ENCODE results near the gene CEL.
"Not testable (repeated sequence)": the region's sequence is repeated elsewhere in the genome, so short reads cannot be mapped to it uniquely, and the experiment has no call there.

Gene CEL

GRCh38 chr9:133063500-133064231, 1.9 kb downstream of the CEL start:
- no peak for DNase-seq (ENCODE audit: low read depth)
- TF ChIP-seq, protein P1, sequence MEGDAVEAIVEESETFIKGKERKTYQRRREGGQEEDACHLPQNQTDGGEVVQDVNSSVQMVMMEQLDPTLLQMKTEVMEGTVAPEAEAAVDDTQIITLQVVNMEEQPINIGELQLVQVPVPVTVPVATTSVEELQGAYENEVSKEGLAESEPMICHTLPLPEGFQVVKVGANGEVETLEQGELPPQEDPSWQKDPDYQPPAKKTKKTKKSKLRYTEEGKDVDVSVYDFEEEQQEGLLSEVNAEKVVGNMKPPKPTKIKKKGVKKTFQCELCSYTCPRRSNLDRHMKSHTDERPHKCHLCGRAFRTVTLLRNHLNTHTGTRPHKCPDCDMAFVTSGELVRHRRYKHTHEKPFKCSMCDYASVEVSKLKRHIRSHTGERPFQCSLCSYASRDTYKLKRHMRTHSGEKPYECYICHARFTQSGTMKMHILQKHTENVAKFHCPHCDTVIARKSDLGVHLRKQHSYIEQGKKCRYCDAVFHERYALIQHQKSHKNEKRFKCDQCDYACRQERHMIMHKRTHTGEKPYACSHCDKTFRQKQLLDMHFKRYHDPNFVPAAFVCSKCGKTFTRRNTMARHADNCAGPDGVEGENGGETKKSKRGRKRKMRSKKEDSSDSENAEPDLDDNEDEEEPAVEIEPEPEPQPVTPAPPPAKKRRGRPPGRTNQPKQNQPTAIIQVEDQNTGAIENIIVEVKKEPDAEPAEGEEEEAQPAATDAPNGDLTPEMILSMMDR (IDR thresholded peaks at IDR 0.05; ENCODE audit: control insufficient read depth, extremely low read depth, insufficient read depth): no peak
- H3K4me3 ChIP-seq (ENCODE audit: low read depth, low read length): no peak overlapping the region

DNA sequence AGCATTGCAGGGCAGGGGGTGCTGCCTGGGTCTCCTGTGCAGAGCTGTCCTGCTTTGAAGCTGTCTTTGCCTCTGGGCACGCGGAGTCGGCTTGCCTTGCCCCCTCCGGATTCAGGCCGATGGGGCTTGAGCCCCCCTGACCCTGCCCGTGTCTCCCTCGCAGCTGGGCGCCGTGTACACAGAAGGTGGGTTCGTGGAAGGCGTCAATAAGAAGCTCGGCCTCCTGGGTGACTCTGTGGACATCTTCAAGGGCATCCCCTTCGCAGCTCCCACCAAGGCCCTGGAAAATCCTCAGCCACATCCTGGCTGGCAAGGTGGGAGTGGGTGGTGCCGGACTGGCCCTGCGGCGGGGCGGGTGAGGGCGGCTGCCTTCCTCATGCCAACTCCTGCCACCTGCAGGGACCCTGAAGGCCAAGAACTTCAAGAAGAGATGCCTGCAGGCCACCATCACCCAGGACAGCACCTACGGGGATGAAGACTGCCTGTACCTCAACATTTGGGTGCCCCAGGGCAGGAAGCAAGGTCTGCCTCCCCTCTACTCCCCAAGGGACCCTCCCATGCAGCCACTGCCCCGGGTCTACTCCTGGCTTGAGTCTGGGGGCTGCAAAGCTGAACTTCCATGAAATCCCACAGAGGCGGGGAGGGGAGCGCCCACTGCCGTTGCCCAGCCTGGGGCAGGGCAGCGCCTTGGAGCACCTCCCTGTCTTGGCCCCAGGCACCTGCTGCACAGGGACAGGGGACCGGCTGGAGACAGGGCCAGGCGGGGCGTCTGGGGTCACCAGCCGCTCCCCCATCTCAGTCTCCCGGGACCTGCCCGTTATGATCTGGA, 2.7 kb downstream of the CEL start:
- TF ChIP-seq, protein P1 (IDR thresholded peaks at IDR 0.05; ENCODE audit: control insufficient read depth, extremely low read depth, insufficient read depth): no peak
- no peak overlapping the region for H3K4me3 ChIP-seq (ENCODE audit: low read depth, low read length)
- DNase-seq (ENCODE audit: low read depth): no peak

DNA sequence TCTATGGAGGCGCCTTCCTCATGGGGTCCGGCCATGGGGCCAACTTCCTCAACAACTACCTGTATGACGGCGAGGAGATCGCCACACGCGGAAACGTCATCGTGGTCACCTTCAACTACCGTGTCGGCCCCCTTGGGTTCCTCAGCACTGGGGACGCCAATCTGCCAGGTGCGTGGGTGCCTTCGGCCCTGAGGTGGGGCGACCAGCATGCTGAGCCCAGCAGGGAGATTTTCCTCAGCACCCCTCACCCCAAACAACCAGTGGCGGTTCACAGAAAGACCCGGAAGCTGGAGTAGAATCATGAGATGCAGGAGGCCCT, 3.2 kb downstream of the CEL start:
- no peak for DNase-seq (ENCODE audit: low read depth)
- no peak overlapping the region for H3K4me3 ChIP-seq (ENCODE audit: low read depth, low read length)
- TF ChIP-seq, protein P1 (IDR thresholded peaks at IDR 0.05; ENCODE audit: control insufficient read depth, extremely low read depth, insufficient read depth): no peak

- no peak for DNase-seq (ENCODE audit: low read depth)
- H3K4me3 ChIP-seq (ENCODE audit: low read depth, low read length): no peak overlapping the region
- TF ChIP-seq, protein P1 (IDR thresholded peaks at IDR 0.05; ENCODE audit: control insufficient read depth, extremely low read depth, insufficient read depth): no peak
These were observed 4.6 kb downstream of the CEL start for GRCh38 chr9:133066181-133066983.

DNA sequence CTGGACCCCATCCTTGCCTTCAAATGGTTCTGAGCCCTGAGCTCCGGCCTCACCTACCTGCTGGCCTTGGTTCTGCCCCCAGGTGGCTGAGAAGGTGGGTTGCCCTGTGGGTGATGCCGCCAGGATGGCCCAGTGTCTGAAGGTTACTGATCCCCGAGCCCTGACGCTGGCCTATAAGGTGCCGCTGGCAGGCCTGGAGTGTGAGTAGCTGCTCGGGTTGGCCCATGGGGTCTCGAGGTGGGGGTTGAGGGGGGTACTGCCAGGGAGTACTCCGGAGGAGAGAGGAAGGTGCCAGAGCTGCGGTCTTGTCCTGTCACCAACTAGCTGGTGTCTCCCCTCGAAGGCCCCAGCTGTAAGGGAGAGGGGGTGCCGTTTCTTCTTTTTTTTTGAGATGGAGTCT, 5.2 kb downstream of the CEL start:
- TF ChIP-seq, protein P1 (IDR thresholded peaks at IDR 0.05; ENCODE audit: control insufficient read depth, extremely low read depth, insufficient read depth): no peak
- H3K4me3 ChIP-seq (ENCODE audit: low read depth, low read length): no peak overlapping the region
- DNase-seq (ENCODE audit: low read depth): no peak

GRCh38 chr9:133067813-133068212, 6.0 kb downstream of the CEL start:
- no peak overlapping the region for H3K4me3 ChIP-seq (ENCODE audit: low read depth, low read length)
- TF ChIP-seq, protein P1 (IDR thresholded peaks at IDR 0.05; ENCODE audit: control insufficient read depth, extremely low read depth, insufficient read depth): no peak
- no peak for DNase-seq (ENCODE audit: low read depth)

- not testable (repeated sequence) for DNase-seq (ENCODE audit: low read depth); H3K4me3 ChIP-seq (ENCODE audit: low read depth, low read length)
These were observed 6.7 kb downstream of the CEL start for GRCh38 chr9:133068431-133068830.

DNA sequence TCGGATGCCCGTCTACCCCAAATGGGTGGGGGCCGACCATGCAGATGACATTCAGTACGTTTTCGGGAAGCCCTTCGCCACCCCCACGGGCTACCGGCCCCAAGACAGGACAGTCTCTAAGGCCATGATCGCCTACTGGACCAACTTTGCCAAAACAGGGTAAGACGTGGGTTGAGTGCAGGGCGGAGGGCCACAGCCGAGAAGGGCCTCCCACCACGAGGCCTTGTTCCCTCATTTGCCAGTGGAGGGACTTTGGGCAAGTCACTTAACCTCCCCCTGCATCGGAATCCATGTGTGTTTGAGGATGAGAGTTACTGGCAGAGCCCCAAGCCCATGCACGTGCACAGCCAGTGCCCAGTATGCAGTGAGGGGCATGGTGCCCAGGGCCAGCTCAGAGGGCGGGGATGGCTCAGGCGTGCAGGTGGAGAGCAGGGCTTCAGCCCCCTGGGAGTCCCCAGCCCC, 8.8 kb downstream of the CEL start:
- DNase-seq (ENCODE audit: low read depth); H3K4me3 ChIP-seq (ENCODE audit: low read depth, low read length): not testable (repeated sequence)

GRCh38 chr9:133070985-133071384, 9.2 kb downstream of the CEL start:
- H3K4me3 ChIP-seq (ENCODE audit: low read depth, low read length); DNase-seq (ENCODE audit: low read depth): not testable (repeated sequence)

All from LNCaP clone FGC (cell line).